ENCODE results near the gene MAMDC2.

The MAMDC2 gene

DNA sequence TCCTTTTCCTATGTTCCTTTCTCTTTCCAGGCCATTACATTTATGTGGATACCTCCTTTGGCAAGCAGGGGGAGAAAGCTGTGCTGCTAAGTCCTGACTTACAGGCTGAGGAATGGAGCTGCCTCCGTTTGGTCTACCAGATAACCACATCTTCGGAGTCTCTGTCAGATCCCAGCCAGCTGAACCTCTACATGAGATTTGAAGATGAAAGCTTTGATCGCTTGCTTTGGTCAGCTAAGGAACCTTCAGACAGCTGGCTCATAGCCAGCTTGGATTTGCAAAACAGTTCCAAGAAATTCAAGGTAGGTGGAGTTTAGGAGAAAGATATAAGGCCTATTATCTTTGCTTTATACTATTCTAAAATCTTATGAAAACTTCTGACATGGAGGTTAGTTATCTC is 64.5 kb downstream of the MAMDC2 start:
- DNase-seq (ENCODE audit: low read depth in 2 of 2): no peak

GRCh38 chr9:70110194-70111041 is 66.8 kb downstream of the MAMDC2 start:
- DNase-seq (ENCODE audit: low read depth in 2 of 2): no peak

DNA sequence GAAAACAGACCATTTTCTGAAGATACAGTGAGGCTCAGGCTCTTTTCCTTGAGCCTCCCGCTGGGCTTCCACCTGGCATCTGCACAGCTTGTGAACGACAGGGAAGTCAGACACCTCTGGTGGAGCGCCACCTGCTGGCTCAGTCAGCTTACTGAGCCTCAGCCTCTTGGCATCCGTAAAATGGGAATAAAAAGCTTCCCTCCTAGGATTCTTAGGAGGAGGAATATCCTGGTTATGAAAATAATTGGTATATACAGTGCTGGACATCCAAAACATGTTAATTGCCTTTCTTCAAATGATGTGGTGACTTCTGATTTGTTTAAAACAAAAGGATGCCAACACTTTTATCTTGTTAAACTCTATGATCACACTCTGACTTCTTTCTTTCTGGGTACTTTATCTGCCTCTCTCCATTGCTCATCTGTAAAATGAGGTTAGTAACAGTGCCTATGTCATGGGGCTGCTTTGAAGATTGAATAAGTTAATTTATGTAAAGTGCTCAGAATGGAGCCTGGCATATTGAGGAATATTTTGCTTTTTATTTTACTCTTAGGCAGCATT is 67.5 kb downstream of the MAMDC2 start:
- peak; percentile 22 to 56 for DNase-seq (ENCODE audit: low read depth in 2 of 2)

GRCh38 chr9:70111641-70112236 is 68.1 kb downstream of the MAMDC2 start:
- no peak for DNase-seq (ENCODE audit: low read depth in 2 of 2)

- no peak for DNase-seq (ENCODE audit: low read depth in 2 of 2)
Observed at GRCh38 chr9:70112981-70113380, 69.3 kb downstream of the MAMDC2 start.

- DNase-seq (ENCODE audit: low read depth in 2 of 2): peak in 1 of 2 donors; percentile 10
Observed at GRCh38 chr9:70113403-70114022, 69.9 kb downstream of the MAMDC2 start.

DNA sequence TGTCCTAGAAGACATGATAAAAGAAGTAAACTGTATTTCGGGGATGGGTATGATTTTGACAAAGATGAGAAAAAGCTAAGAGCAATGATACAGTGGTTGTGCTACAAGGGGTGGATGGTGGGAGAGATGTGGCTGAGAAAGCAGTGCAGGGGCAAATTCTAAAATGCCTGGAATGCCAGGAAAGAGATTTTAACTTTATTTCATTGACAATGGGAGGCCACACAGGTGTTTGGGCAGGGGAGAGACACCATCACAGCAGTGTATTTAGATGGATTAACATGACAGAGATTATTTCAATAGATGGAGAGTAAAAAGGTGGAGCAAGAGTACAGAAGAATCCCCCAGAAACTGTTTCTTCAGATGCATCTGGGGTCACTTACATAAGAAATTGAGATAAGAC is 71.2 kb downstream of the MAMDC2 start:
- no peak for DNase-seq (ENCODE audit: low read depth in 2 of 2)

- DNase-seq (ENCODE audit: low read depth in 2 of 2): no peak
Observed at GRCh38 chr9:70117835-70118319, 74.2 kb downstream of the MAMDC2 start.

- no peak for DNase-seq (ENCODE audit: low read depth in 2 of 2)
Observed at GRCh38 chr9:70119786-70120185, 76.1 kb downstream of the MAMDC2 start.

- DNase-seq (ENCODE audit: low read depth in 2 of 2): no peak
Observed at GRCh38 chr9:70120834-70121510, 77.3 kb downstream of the MAMDC2 start.

GRCh38 chr9:70121818-70122436 is 78.3 kb downstream of the MAMDC2 start:
- DNase-seq (ENCODE audit: low read depth in 2 of 2): no peak

DNA sequence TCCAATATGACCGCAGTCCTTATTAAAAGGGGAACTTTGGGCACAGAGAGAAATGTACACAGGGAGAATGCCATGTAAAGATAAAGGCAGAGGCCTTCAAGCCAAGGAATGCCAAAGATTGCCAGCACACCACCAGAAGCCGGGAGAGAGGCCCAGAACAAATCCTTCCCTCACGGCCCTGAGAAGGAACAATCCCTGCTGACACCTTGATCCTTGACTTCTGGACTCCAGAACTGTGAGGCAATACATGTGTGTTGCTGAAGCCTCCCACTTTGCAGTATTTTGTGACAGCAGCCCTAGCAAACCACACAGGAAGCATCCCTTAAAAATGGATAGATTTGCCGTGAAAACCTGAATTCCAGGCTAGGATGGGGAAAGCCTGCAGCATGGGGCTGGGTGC is 80.0 kb downstream of the MAMDC2 start:
- no peak for DNase-seq (ENCODE audit: low read depth in 2 of 2)

- DNase-seq (ENCODE audit: low read depth in 2 of 2): no peak
Observed at GRCh38 chr9:70125621-70126263, 82.1 kb downstream of the MAMDC2 start.

DNA sequence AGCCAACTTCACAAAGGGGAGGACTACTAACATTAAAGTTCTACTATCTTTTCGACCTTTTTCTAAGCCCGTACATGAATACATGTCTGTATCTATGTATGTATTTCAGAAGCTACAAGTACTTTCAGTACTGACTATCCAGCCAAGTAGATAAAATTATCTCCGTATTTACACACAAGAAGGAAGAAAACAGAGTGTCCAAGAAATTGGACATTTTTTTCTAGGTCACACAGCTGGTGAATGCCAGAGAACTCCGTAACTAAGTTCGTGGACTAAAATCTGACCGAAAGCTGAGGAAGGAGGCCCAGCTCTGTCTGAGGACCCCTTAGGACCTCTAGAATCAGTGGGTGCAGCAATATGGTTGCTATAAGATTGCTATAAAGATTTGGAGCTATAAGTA is 83.4 kb downstream of the MAMDC2 start:
- DNase-seq (ENCODE audit: low read depth in 2 of 2): no peak

GRCh38 chr9:70127540-70128416 is 84.1 kb downstream of the MAMDC2 start:
- no peak for DNase-seq (ENCODE audit: low read depth in 2 of 2)

DNA sequence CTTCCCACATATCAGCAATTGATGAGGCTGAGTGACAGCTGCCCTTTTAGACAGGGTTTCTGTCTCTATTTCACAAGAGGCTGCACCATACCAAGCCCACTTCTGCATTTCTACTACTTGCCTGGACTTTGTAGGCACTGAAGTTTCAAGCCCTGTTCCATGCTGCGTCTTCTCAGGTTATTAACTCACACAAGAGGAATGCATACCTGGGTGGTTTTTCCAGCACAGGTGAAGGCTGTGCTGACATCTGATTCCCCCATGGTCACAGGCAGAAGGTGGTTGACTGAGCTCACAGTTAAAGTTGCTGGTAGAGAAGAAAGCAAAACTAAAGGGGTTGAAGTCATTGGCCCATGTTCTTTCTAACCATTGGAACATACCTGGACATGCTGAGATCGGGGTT is 86.6 kb downstream of the MAMDC2 start:
- no peak for DNase-seq (ENCODE audit: low read depth in 2 of 2)

GRCh38 chr9:70131296-70131695 is 87.6 kb downstream of the MAMDC2 start:
- no peak for DNase-seq (ENCODE audit: low read depth in 2 of 2)

- no peak for DNase-seq (ENCODE audit: low read depth in 2 of 2)
Observed at GRCh38 chr9:70133253-70134208, 89.9 kb downstream of the MAMDC2 start.

- DNase-seq (ENCODE audit: low read depth in 2 of 2): no peak
Observed at GRCh38 chr9:70134360-70134759, 90.7 kb downstream of the MAMDC2 start.

Data from activated CD4-positive, alpha-beta T cell treated with anti-CD3 and anti-CD28 coated beads for 24 hours (primary cell).